ENCODE data around the gene DMWD. TPM values are rescaled to one million over a fixed set of nuclear protein-coding genes. Genes with fewer than 3 reads are reported as not detected.

Gene DMWD
- total RNA-seq, 2 experiments from 2014 or later, result 43.2 to 44.0 TPM

DNA sequence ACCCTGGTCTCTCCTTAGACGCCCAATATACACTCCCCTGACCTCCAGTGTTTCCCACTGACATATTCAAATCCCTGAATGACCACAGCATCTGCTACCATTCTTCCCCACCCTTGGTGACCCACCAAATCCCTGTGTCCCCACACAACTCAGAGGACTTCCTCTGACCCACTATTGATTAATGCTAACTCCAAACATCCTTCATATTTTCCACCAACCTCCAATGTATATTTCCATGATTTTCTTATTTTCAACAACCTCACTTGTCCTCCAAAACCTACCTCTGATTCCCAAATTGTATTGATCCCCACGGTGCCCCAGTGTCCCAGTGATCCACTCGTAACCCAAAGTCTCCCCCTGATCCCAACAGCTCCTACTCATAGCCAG, 526 bp upstream of the DMWD start:
- H3K79me2 ChIP-seq (ENCODE audit: insufficient read depth, low read depth, low read length), result peaks cover 11% of the 10 kb centered on the region; the same call in 1 of the 2 replicates
- H3K36me3 ChIP-seq (ENCODE audit: insufficient read depth, low read length), result peaks cover 21% of the 10 kb centered on the region
- H3K4me3 ChIP-seq (ENCODE audit: low read depth, low read length, poor library complexity, severe bottlenecking), result peak overlapping the region; percentile 45
- ChIA-PET CTCF (ENCODE audit: unreplicated experiment) (interaction anchor here (0.6 to 1.0 kb wide), 2 partner anchors 11 to 202 kb away, joined by 3 to 5 read pairs; partner anchors contain the start of gene CCDC61), POLR2A (no interaction called here)
- peak overlapping the region; percentile 48 for H3K4me2 ChIP-seq (ENCODE audit: low read length)
- no TSS peak for BruUV-seq (replicated peaks)
- intact Hi-C loops (cut with micrococcal nuclease; ENCODE audit: unreplicated experiment), result no loop called here
- no peaks in the 10 kb centered on the region for H3K9me2 ChIP-seq (ENCODE audit: insufficient read depth, low read length)
- no peak for DNase-seq (ENCODE audit: low spot score)
- H3K9me3 ChIP-seq (ENCODE audit: low read length), result no peaks in the 10 kb centered on the region
- H4K20me1 ChIP-seq (ENCODE audit: insufficient read depth, low read length), result 0 out of 2 replicates have a peak, but pooled peaks cover 11% of the 10 kb centered on the region
- no peak overlapping the region for H2AFZ ChIP-seq (ENCODE audit: low read length)
- H3K27ac ChIP-seq (ENCODE audit: low read depth, low read length, poor library complexity, severe bottlenecking), result no peak overlapping the region
- TF ChIP-seq, protein P1, sequence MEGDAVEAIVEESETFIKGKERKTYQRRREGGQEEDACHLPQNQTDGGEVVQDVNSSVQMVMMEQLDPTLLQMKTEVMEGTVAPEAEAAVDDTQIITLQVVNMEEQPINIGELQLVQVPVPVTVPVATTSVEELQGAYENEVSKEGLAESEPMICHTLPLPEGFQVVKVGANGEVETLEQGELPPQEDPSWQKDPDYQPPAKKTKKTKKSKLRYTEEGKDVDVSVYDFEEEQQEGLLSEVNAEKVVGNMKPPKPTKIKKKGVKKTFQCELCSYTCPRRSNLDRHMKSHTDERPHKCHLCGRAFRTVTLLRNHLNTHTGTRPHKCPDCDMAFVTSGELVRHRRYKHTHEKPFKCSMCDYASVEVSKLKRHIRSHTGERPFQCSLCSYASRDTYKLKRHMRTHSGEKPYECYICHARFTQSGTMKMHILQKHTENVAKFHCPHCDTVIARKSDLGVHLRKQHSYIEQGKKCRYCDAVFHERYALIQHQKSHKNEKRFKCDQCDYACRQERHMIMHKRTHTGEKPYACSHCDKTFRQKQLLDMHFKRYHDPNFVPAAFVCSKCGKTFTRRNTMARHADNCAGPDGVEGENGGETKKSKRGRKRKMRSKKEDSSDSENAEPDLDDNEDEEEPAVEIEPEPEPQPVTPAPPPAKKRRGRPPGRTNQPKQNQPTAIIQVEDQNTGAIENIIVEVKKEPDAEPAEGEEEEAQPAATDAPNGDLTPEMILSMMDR (conservative IDR thresholded peaks at IDR 0.05; ENCODE audit: low read length), result no peak
- TF ChIP-seq EZH2phosphoT487 (IDR thresholded peaks at IDR 0.05; ENCODE audit: borderline replicate concordance, low read depth, low read length), result no peak
- H3K4me1 ChIP-seq (ENCODE audit: insufficient read depth, low read length, poor library complexity, severe bottlenecking), result peaks cover 25% of the 10 kb centered on the region

DNA sequence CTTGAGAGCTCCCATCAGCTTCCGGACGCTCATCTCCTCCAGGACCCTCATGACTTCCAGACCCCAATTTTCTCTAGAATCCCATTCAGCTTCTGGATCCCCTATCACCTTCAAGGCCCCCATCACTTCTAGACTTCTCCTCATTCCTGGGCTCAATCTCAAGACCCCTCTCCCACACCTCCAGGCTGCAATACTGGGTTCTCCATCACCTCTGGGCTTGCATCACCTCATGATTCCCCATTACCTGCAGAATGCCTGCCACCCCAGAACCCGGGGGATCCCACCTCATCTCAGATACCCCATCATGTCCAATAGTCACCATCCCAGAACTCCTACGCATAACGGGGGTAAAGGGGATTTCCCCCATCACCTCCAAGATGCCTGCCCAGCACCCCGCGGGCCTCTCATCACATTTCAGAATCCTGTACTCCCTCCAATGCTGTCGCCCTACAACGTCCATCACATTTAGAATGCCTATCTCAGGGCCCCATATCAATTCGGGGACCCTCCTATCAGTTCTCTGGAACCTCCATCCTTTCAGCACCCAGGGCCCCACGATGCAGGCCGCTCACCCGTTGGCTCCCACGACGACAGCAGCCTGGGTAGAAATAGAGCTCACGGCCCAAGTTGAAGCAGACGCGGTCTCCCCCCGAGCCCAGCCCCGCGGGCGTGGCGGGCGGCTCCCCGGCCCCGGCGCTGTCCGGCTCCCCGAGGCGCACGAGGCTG, 738 bp downstream of the DMWD start:
- peaks cover 11% of the 10 kb centered on the region; the same call in 1 of the 2 replicates for H4K20me1 ChIP-seq (ENCODE audit: insufficient read depth, low read length)
- H3K9me3 ChIP-seq (ENCODE audit: low read length), result no peaks in the 10 kb centered on the region
- intact Hi-C loops (cut with micrococcal nuclease; ENCODE audit: unreplicated experiment), result no loop called here
- H3K4me3 ChIP-seq (ENCODE audit: low read depth, low read length, poor library complexity, severe bottlenecking), result peak overlapping the region; percentile 94
- no peak overlapping the region for H2AFZ ChIP-seq (ENCODE audit: low read length)
- CTCF ChIA-PET (ENCODE audit: unreplicated experiment), result no interaction called here
- H3K4me1 ChIP-seq (ENCODE audit: insufficient read depth, low read length, poor library complexity, severe bottlenecking), result peaks cover 25% of the 10 kb centered on the region
- no peaks in the 10 kb centered on the region for H3K9me2 ChIP-seq (ENCODE audit: insufficient read depth, low read length)
- DNase-seq (ENCODE audit: low spot score), result no peak
- BruUV-seq (replicated peaks), result no TSS peak
- no peak overlapping the region for H3K27ac ChIP-seq (ENCODE audit: low read depth, low read length, poor library complexity, severe bottlenecking)
- POLR2A ChIA-PET, result no interaction called here
- peaks cover 28% of the 10 kb centered on the region for H3K36me3 ChIP-seq (ENCODE audit: insufficient read depth, low read length)
- TF ChIP-seq, protein P1 (conservative IDR thresholded peaks at IDR 0.05; ENCODE audit: low read length), result no peak
- TF ChIP-seq EZH2phosphoT487 (IDR thresholded peaks at IDR 0.05; ENCODE audit: borderline replicate concordance, low read depth, low read length), result no peak
- H3K79me2 ChIP-seq (ENCODE audit: insufficient read depth, low read depth, low read length), result peaks cover 11% of the 10 kb centered on the region; the same call in 1 of the 2 replicates
- H3K4me2 ChIP-seq (ENCODE audit: low read length), result peak overlapping the region; percentile 100

DNA sequence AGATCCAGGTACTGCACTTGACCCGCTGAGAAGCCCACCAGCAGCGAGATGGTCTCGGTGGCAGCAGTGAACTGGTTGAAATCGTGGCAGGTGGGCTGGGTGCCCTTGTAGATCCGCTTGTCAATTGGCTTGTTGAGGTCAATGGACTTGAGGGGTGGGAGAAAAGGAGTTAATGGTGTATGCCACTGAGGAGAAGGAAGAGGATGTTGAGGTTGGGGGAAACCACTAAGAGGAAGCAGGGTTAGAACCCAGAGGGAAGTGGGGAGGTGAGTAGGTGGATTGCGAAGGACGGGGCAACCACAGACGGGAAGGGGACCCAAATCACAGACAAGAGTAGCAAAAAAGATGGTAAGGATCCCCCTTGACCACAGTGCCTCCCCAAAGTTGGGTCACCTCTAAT, 1.7 kb downstream of the DMWD start:
- CTCF ChIA-PET (ENCODE audit: unreplicated experiment), result no interaction called here

More for the DNA sequence above, 1.7 kb downstream of the DMWD start:
- Histone ChIP-seq H2AFZ (ENCODE audit: low read length) (no peak overlapping the region), H4K20me1 (ENCODE audit: insufficient read depth, low read length) (peaks cover 11% of the 10 kb centered on the region; the same call in 1 of the 2 replicates), H3K79me2 (ENCODE audit: insufficient read depth, low read depth, low read length) (peaks cover 11% of the 10 kb centered on the region; the same call in 1 of the 2 replicates), H3K4me2 (ENCODE audit: low read length) (peak overlapping the region; percentile 100), H3K36me3 (ENCODE audit: insufficient read depth, low read length) (peaks cover 38% of the 10 kb centered on the region), H3K4me3 (ENCODE audit: low read depth, low read length, poor library complexity, severe bottlenecking) (peak overlapping the region; percentile 94), H3K27ac (ENCODE audit: low read depth, low read length, poor library complexity, severe bottlenecking) (no peak overlapping the region), H3K9me3 (ENCODE audit: low read length) (no peaks in the 10 kb centered on the region), H3K9me2 (ENCODE audit: insufficient read depth, low read length) (no peaks in the 10 kb centered on the region), H3K4me1 (ENCODE audit: insufficient read depth, low read length, poor library complexity, severe bottlenecking) (peaks cover 25% of the 10 kb centered on the region)
- TF ChIP-seq, protein P1 (conservative IDR thresholded peaks at IDR 0.05; ENCODE audit: low read length), result no peak
- no peak for TF ChIP-seq EZH2phosphoT487 (IDR thresholded peaks at IDR 0.05; ENCODE audit: borderline replicate concordance, low read depth, low read length)
- POLR2A ChIA-PET, result no interaction called here
- no peak for DNase-seq (ENCODE audit: low spot score)
- intact Hi-C loops (cut with micrococcal nuclease; ENCODE audit: unreplicated experiment), result no loop called here
- no TSS peak for BruUV-seq (replicated peaks)

Data from OCI-LY7 (cell line).